ENCODE measurements around the gene LZTR1.

The LZTR1 gene

DNA sequence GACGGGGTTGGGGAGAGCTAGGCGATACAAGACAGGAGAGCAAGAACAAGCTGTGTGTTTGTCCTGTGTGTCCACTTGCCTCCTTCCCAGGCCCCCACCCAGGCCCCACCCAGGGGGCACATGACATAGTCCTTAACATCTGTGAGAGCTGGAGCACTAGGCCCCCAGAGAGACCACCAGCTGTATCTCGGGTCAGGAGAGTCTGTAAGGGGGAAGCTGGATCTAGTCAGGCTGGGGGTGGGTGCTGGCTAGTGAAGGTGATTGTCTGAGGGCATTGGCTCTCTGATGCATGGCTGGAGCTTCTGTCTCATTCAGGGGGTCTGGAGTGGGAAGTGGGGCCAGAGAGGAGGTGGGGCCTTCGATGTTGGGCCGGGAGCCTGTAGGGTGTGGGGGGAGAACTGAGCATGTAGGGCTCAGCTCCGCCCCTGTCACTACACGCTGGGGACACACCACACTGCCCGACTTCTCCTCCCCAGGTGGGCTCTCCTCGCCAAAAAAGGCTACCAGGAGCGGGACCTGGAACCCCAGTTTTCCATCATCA, 33.4 kb downstream of the LZTR1 start:
- no peak for DNase-seq (ENCODE audit: low spot score)

DNA sequence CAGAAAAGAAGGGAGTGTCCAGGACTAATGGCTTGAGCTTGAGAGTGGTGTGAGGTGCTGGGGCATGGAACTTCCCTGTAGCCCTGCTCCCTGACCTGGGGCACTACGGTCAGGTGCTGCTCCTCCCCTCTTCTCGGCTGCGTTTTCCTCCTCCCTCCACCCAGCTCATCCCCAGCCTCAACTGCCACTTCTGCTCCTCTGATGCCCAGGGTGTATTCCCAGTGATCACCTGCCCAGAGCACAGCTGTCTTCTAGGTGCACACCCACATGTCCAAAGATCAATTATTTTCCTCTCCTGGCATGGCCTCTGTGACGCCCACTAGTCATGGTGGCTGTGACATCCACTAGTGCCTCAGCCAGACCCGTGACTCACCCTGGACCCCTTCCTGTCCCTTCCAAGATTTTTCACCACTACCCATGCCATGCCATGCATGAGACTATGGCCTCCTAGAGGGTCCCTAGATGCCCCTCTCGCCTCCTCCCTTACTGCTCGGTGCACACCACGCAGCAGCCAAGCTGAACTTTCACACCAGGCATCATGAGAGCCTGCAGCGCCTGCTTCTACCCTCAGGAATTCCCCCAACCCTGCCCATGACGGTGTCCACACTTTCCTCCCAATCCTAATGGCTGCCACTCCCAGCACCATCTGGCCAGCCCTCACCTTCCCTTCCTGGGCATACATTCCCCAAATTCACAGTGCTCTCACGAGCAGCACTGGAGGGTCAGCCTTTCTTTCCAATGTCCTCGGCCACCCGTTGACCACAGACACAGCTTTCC, 34.7 kb downstream of the LZTR1 start:
- no peak for DNase-seq (ENCODE audit: low spot score)

DNA sequence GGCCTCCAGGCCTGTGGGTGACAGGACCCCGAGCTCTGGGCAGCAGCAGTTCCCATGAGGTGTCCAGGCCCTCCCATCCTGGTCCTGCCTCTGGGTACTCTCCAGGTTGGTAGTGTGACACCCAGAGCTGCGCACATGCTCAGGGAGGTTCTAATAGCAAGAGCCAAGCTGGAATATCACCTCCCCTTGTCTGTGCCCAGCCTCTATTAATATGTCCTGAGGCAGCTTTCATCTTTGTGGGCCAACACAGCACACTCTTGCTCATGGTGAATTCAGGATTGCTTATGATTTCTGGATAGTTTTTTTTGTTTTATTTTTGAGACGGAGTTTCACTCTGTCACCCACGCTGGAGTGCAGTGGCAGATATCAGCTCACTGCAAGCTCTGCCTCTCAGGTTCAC, 36.2 kb downstream of the LZTR1 start:
- DNase-seq (ENCODE audit: low spot score) = no peak

DNA sequence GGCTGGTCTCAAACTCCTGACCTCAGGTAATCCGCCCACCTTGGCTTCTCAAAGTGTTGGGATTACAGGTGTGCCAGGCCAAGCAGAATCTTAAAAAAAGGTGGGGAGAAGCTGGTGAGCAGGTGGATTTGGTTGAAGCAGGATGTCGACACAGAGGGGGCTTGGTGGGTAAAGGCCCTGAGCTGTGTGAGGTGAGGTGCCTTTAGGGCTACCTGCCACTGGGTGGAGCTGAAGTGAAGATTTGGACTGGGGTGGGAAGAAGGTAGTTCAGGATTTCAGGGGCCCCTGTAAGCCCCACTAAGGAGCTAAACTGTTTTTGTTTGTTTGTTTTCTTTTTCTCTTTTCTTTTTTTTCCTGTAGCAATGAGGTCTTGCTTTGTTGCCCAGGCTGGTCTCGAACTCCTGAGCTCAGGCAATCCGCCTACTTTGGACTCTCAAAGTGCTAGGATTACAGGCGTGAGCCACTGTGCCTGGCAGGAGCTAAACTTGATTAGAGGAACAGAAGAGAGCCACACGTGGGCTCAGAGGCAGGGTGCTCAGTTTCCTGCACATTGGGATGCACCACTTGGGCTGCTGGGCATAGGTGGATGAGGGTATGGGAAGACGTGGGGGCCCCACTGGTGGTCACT, 38.8 kb downstream of the LZTR1 start:
- DNase-seq (ENCODE audit: low spot score) = no peak

DNA sequence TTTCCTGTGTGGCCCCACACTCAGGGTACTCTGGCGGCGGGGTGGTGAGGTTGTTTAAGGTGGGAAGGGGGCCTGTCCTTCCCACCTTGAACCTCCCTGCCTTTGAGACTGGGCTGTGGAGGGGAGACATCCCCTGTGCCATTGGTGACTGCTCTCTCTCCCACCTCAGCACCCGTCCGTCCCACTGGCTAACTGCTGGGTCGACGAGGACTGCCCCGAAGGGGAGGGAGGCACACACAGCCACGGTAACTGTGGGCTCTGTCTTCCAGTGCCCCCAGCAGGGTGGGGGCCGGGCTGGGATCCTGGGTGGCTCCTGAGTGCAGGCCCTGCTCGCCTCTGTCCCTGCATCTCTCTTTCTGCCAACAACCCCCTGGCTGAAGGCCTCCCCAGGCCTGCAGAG, 40.4 kb downstream of the LZTR1 start:
- no peak for DNase-seq (ENCODE audit: low spot score)

DNA sequence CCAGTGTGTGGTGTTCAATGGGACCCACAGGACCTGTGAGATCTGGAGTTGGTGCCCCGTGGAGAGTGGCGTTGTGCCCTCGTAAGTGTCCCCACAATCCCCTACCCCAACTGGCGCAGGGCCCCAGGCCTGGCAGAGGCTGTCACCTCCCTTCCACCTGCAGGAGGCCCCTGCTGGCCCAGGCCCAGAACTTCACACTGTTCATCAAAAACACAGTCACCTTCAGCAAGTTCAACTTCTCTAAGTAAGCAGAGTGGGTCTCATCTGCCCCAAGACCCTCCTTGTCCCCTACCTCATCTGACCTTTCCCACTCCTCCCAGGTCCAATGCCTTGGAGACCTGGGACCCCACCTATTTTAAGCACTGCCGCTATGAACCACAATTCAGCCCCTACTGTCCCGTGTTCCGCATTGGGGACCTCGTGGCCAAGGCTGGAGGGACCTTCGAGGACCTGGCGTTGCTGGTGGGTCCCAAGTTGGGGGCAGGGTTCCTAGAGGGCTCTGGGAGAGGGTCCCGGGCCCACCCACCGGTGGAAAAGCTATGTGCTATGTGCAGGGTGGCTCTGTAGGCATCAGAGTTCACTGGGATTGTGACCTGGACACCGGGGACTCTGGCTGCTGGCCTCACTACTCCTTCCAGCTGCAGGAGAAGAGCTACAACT, 41.0 kb downstream of the LZTR1 start:
- DNase-seq (ENCODE audit: low spot score) = no peak

DNA sequence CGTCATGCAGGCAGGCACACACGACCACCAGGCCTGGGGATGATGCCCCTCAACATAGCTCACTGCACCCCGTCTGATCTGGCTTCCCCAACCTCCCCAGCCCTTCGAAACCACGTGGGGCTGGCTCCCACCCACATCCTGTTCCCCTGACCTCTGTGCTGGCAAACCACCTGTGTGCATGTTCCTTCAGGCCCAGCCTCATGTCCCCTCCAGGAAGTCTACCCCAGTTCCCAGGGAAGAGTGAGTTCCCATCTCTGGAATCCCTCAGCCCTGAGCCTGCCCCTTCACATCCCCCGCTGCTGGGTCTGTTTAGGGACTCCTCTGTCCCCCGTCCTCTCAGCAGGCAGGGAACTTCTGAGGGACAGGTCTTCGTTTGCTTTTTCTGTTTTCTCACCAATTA, 43.2 kb downstream of the LZTR1 start:
- no peak for DNase-seq (ENCODE audit: low spot score)

DNA sequence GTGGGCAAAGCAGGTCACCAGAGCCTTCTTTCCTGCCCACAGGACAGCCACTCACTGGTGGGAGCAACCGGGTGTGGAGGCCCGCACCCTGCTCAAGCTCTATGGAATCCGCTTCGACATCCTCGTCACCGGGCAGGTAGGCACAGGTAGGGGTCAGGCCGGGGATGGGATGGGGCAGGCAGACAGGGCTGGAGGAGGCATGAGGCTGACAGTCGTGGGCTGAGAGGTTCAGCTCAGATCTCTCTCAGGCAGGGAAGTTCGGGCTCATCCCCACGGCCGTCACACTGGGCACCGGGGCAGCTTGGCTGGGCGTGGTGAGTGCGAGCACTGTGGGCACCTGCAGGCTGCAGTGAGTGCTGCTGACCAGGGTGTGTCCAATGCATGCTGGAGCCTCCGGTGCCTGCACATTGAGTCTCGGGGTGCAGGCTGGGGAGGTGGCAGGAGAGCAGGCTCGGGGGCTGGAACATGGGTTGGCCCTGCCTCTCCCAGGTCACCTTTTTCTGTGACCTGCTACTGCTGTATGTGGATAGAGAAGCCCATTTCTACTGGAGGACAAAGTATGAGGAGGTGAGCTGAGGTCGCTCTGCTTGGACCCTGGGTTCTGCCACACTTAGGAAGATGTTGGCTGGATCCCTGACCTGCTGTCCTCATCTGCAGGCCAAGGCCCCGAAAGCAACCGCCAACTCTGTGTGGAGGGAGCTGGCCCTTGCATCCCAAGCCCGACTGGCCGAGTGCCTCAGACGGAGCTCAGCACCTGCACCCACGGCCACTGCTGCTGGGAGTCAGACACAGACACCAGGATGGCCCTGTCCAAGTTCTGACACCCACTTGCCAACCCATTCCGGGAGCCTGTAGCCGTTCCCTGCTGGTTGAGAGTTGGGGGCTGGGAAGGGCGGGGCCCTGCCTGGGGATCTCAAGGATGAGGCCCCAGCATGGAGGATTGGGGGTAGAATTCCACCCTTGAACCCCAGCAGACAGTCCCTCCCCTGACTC, 44.0 kb downstream of the LZTR1 start:
- DNase-seq (ENCODE audit: low spot score) = no peak

DNA sequence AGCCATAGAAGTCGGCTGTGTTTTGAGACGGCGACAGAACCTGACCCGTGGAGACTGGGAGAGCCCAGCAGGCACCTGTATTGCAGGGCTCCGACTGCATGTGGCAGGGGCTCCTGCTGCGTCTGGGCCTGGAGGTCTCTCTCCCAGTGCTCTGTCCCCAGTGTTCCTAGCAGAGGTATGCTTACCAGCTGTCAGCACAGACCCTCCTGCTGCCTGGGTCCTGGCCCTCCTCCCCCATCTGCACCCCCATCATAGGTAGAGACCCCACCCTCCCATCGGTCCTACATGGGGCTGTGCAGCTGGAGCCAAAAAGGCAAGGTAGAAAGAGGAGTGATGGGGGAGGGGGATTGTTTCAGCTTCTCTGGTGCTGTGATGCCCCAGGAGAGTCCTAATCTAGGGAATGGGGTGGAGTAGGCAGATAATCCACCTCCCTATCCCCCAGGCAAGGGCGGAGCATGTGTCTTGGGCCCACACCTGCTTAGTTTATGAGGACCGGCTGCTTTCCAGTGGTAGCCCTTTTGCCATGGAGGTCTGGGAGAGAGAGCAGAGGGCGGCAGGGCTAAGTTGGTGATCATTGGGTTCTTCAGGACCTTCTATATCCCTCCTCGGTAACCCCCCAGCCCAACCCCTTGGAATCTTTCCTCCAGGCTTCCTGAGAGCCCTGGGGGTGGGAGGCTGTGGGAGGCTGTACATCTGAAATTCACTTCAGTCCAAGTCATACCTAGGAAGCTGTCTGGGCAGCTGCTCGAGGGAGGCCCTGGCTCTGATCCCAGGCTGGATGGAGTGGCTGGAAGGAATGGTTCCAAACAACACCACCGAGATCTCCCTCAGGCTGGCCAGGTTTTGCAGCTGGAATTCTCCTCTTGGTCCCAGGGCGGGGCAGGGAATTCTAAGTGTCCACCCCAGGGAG, 44.9 kb downstream of the LZTR1 start:
- no peak for DNase-seq (ENCODE audit: low spot score)

DNA sequence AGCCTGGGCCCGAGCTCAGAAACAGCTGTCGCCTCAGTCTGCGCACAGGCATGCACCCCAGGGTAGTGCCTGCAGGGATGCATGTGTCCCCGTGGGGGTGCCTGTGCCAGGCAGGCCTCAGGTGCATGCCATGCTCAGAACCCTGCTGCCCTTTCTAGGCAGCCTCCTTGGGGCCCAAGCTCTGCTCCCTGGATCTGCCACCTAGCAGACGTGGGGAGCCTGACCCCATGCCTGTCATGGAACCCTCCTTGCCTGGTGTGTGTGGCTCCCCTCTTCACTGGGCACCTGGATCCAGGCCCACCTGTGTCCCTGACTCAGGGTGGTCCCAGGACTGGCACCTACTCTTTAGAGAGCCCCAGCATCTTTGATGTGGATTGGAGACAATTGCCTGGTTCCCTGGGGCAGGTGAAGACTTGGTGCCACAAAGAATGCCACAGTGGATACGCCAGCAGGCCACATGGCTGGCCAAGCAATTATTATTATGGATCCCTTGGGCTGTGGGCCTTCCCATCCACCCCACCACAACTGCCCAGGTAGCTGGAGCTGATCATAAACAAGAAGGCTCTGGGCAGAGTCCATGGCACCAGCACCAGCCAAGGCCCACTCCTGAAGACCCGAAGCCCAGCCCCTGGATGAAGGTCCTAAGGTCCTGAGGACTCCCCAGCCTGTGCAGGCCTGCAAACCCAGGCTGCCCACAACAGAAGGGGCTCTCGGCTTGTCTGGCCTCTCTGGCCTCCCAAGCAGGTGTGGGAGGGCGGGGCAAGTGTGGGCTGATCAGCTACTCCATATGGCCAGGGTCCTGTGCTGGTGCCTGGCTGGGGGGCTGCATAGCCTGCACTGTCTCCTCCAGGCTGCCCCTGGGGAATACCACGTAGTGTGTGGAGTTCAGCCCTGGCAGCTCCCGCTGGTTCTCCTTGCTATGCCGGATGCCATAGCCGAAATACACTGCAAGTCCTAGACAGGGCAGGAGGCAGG, 46.5 kb downstream of the LZTR1 start:
- no peak for DNase-seq (ENCODE audit: low spot score)

DNA sequence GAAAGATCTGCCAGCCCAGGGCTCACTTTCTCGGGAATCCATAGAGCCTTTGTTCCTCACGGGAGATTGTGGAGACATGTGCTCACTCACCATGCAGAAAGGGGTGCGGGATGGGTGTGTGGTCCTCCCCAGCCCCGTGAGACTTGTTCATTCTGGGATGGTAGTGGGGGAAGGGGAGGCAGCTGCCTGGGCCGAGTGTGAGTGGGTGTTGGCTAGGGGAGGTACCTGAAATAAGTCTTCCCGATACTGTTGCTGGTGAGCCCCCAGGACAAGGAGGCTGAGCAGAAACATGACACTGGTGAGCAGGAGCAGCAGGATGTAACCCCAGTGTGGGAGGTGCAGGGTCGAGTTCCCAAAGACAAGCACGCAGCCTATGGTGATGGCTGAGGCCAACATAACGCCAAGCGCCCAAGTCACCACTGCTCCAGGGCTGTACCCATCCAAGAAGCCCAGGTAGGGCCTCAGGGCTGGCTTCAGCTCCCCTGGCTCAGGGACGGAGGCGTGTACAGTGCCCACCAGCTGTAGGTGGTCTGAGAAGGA, 47.5 kb downstream of the LZTR1 start:
- DNase-seq (ENCODE audit: low spot score) = no peak

DNA sequence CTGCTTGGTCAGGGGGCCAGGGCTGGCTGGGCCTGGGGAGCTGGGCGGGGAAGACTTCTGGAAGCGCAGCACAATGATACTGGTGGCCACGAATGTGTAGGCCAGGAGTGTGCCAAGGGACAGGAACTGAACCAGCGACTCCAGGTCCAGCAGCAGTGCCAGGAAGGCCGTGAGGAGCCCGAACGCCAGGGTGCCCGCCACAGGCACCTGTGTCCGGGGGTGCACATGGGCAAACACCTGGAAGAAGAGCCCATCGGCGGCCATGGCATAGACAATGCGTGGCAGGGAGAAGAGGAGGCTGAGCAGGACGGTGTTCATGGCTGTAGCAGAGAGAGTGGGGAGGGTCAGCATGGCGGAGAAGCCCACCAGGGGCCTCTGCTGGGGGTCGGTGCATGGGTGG, 47.9 kb downstream of the LZTR1 start:
- DNase-seq (ENCODE audit: low spot score) = no peak

DNA sequence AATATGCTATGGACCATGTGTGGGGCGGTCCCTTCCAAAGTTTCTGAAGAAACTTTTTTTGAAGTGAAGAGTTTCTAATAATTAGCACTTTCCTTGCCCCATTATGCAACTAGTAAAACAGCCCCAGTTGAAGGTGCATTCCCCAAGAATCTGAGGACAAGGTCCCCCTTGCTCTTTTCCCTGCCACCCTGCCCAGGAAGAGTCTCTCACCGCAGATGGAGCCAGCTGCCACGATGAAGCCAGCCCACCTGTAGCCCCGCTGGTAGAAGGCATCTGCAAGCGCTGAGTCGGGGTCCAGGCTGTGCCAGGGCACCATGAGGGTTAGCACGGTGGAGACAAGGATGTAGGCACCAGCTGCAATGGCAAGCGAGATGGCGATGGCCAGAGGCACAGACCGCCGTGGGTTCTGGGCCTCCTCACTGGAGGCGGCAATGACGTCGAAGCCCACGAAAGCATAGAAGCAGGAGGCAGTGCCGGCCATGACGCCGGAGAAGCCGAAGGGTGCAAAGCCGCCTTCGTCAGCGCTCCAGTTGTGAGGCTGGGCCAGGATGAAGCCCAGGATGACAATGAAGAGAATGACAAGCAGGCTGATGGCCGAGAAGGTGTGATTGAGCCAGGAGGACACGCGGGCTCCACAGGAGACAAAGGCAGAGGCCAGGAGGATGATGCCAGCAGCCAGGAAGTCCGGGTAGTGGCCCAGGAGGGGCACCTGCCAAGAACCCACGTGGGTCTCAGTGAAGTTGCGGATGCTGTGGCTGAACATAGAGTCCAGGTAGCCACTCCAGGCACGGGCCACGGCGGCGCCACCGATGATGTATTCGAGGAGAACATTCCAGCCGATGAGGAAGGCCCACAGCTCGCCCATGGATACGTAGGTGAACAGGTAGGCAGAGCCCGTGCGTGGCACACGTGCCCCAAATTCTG, 48.8 kb downstream of the LZTR1 start:
- DNase-seq (ENCODE audit: low spot score) = no peak

DNA sequence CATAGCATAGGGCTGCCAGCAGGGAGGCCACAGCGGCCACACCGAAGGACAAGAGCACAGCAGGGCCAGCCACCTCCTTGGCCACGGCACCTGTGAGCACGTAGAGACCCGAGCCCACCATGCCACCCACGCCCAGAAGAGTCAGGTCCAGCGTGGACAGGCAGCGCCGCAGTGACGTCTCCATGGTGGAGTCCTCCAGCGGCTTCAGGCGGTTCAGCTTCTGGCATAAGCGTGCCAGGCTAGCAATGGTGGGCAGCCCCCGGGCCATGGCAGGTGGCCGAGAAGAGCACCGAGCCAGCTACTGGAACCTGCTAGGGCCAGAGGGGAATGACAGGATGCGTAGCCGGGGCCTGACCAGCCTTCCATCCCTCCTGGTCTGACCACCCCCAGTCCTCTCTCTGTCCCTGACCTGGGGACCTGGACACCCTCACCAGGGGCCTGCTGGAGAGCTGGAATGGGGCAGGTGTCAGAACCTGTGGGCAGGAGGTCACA, 49.5 kb downstream of the LZTR1 start:
- DNase-seq (ENCODE audit: low spot score) = no peak

DNA sequence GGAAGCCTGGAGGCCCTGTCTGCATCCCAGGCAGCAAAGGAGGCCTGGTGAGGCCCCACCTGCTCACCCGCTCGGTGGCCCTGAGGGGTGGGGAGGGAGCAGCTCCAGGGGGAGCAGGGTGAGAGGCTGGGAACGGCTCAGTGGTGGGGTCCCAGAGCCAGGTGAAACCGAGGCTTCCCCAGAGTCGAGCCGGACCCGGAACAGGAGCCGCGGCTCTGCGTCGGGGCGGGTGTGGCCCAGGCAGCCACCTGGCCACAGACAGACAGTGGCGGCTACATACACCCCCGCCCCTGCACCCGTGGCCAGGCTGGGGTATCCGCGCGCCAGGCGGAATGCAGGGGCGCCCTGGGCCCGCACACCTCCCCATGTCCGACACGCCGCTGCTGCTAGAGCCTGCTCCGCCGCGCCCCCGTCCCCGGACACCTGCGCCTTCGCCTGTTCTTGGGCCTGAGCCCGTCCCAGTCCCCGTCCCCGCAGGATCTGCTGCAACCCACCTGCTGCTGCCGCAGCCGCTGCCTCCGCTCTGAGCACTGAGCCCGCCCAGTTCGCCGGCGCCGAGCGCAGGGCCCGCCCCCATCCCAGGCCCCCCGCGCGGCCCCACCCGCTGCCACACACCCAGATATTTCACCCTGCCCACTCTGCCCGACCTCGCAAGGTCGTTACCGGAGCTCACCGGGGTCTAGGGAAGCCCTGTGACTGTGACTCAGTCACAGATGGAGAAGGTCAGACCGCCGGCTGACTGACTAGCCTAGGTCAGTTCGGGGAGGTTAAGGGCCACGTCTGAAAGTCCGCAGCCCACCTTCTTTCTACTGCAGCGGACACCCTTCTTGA, 50.2 kb downstream of the LZTR1 start, which contains the start of gene SLC7A4:
Gene SLC7A4 (minus strand): TSS at position 525 of the 831 bp plus-strand sequence. CDS start 749 bp downstream, outside the sequence.
- no peak for DNase-seq (ENCODE audit: low spot score)

DNA sequence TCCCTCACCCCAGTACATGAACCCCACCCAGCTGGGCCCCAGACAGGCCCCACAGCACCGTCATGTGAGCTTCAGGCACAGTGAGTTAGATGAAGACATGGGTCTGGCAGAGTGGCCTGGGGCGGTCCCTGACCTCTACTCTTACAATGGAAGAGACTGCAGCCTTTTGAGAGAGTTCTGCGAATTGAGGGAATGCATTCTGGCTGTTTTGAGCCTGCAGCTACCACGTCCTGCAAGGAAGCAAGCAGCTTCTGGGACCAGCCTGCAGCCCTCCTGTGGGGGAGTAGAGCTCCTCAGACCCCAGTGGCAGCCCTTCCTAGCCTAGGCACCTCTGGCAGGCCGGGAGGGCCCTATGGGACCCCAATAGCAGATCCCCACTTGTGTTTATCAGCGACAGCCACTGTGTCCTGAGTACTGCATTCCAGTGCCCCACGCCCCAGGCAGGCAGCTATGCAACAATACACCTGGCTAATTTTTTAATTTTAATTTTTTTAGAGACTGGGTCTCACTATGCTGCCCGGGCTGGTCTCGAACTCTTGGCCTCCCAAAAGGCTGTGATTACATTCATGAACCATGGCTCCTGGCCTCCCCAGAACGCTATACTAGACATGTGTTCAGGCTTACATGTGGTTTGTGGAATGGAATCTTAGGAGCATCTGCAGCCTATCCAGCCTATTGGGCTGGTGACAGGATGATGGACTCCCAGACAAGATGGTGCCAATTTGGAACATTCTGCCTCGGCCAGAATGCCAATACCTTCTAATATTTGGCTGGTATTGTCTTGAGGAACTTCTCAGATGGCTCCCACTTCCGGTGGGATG, 51.0 kb downstream of the LZTR1 start:
- no peak for DNase-seq (ENCODE audit: low spot score)

Measured in putamen (tissue), 1 donor.